OCI-LY7 (cell line): Measurements from ENCODE around the gene SERPINA12.

Experiments used
- EZH2phosphoT487 ChIP-seq: fragments of 200-600 bp; sonication (generic); IDR thresholded peaks from 2 replicates; pipeline ENCODE4 v1.6.1; 2018; ENCODE audit warnings: low read depth, borderline replicate concordance, mild to moderate bottlenecking, mixed run types, antibody characterized with exemption, low read length, moderate library complexity, mixed read lengths
- TF ChIP-seq, protein P1 (sequence below): fragments of 200-600 bp; sonication (generic); conservative IDR thresholded peaks from 2 replicates; pipeline ENCODE4 v1.5.1; 2014; ENCODE audit warnings: mild to moderate bottlenecking, antibody characterized with exemption, low read length, moderate library complexity, mixed read lengths

DNA sequence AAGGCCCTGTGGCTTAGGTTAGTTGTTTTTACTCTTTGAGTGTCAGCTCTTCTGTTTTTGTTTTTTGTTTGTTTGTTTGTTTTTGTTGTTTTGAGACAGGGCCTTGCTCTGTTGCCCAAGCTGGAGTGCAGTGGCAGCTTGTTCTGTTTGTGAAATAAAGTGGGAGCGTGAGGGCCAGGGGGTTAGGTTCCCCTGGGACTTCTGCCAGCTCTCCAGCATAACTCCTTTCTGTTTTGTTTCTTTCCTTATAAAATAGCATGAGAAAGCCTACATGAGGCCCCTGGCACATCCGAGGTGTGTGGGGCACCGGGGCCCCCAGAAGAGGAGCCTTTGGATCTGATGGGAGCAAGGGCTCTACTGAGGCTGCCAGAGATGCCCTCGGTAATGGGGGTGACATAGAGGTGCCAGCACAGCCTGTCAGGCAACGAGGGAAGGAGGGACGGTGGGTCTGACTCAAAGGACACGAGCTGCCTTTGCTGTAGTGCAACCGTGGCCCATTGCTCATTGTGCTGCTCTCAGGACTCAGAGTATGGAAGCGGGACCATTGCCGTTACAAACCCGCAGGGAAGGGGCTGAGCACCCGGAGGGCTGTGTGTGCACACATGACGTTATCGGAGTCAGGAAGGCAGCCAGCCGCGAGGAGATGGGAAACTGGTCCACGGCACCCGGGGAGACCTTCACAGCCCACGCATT is 47.6 kb downstream of the SERPINA12 start:
- TF ChIP-seq, protein P1, sequence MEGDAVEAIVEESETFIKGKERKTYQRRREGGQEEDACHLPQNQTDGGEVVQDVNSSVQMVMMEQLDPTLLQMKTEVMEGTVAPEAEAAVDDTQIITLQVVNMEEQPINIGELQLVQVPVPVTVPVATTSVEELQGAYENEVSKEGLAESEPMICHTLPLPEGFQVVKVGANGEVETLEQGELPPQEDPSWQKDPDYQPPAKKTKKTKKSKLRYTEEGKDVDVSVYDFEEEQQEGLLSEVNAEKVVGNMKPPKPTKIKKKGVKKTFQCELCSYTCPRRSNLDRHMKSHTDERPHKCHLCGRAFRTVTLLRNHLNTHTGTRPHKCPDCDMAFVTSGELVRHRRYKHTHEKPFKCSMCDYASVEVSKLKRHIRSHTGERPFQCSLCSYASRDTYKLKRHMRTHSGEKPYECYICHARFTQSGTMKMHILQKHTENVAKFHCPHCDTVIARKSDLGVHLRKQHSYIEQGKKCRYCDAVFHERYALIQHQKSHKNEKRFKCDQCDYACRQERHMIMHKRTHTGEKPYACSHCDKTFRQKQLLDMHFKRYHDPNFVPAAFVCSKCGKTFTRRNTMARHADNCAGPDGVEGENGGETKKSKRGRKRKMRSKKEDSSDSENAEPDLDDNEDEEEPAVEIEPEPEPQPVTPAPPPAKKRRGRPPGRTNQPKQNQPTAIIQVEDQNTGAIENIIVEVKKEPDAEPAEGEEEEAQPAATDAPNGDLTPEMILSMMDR = no peak
- no peak for TF ChIP-seq EZH2phosphoT487
